Measurements from ENCODE around the gene MYO3A.

The MYO3A gene

DNA sequence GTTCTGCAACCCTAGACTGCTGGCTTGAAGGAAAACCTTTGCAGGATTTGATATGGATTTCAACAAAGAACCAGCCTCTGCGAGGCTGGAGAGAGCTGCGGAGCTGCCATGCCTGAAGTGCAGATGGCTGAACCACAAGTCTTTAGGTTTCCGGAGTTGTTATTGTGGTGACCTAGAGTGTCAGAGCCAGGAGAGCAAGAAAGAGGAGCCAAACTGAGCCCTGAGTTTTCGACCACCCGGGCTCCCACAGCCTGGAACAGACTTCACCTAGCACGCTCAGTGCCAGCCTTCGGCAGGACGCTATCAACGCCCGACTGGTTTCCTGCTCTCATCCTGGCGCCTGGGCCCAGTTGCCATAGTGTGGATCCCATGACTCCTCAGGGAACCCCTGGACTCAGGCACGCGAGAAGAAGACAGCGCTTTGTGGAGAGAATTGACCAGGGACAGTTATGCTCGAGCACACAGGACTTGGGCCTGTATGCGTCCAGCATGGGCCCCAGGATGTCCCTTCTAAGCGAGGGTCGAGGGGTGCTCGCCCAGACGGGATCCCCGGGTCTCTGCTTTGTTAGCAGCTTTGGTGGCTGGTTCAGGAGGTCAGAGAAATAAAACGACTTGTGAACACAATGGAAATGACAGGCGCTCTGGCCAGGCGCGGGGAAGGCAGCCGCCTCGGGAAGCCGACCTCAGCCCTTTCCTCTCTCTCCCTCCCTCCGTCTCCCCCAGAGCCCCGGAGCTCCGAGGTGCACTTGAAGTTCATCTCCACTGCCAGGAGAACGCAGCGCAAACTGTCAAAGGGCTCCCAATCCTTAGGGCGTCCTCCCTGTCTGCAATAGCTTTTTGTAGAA is 280.7 kb downstream of the MYO3A start:
- no peak for DNase-seq (ENCODE audit: low spot score)

DNA sequence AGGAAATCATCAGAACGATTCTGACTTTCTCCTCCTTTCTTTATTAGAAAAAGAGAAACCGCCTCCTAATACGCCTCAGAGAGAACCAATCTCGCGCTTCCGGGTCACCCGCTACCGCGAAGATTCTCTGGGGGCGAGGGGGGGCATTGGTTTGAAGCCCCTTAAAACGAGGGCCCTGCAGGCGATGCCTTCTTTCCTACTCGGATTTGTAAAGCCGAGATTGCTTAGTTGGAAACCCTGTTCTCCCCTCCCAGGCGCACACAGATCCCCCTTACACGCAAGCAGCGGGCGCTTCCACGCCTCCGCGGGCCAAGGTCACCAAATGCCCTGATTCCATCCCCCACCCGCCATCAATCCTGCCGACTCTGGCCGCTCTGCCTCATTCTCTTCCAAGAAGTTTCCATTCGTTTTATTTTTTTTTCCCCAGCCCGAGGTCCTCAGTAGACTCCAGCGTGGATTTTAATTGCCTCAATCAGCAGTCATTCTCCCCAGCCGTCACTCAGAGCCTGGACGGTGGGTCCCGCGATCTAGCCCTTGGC is 281.4 kb downstream of the MYO3A start:
- no peak for DNase-seq (ENCODE audit: low spot score)

DNA sequence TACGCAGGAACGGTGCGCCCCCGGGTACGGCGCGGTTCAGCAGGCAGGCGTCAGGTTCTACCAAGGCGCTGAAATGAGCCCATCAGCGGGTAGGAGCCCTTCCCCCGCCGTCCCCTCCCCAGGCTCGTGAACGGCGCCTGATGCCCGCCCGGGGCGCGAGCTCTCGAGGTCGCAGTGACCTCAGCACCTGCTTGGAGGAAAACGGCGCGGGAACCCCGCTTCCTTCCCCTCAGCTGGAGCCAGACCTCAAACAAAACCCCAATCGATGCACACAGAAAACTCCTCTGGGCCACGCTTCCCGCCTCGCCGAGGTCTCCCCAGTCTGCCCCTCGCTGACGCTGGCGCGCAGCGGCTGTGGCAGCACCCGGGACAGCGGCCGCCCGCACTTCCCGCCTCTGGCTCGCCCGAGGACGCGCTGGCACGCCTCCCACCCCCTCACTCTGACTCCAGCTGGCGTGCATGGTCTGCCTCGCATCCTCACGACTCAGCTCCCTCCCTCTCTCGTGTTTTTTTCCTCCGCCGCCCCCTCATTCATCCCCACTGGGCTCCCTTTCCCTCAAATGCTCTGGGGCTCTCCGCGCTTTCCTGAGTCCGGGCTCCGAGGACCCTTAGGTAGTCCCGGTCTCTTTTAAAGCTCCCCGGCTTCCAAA is 282.0 kb downstream of the MYO3A start:
- DNase-seq (ENCODE audit: low spot score), result no peak

DNA sequence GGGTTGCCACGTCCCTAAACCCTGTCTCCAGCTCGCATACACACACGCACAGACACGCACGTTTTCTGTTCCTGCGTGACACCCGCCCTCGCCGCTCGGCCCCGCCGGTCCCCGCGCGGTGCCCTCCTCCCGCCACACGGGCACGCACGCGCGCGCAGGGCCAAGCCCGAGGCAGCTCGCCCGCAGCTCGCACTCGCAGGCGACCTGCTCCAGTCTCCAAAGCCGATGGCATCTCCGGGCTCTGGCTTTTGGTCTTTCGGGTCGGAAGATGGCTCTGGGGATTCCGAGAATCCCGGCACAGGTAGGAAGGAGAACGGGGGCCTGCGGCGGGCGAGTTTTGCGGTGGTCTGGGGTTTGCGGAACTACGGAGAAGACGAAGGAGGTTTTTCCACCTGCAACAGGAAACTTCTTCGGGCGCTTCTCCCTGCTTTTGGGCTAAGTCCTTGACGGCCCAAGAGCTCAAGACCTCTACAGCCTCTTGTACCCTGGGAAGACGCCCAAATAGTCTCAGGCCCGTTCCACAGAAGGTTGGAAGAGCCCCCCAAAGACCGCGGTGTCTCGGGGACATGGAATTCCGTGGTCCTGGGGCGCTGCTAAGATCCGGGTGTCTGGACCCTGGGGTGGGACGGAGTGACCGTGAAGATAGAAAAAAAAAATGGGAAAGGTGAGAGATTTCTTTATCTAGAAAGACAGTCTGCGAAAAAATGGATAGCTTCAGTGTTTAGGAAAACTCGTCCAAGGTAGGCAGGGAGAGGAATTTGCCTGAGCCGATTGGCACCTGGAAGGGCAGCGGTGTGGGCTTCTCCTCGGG is 282.8 kb downstream of the MYO3A start, which contains the start of gene GAD2:
TSS of gene GAD2 (plus strand) at position 190 of the 811 bp plus-strand sequence. CDS start at position 226, 36 bp downstream.
- no peak for DNase-seq (ENCODE audit: low spot score)

DNA sequence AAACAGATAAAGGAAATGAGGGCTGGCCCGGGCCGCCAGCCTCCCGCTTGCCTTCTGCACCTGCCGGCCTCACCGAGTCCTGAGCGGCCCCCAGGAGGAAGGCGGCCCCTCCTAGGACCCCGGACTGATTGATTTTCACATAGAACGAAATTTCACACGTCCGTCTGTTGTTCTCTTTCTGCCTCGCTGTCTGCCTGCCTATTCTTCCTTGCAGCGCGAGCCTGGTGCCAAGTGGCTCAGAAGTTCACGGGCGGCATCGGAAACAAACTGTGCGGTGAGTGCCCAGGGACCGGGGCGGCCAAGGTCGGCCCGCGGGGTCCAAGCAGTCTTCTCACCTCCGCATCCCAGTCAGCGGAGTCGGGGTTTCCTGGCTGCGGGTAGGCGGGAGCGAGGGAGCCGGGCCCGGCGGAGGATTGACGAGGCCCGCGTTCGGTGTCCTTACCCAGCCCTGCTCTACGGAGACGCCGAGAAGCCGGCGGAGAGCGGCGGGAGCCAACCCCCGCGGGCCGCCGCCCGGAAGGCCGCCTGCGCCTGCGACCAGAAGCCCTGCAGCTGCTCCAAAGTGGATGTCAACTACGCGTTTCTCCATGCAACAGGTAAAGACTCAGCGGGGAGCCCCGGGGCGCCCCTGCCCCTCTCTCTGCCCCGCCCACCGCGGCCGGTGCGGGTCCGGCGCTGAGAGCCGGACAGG is 283.5 kb downstream of the MYO3A start:
- DNase-seq (ENCODE audit: low spot score), result no peak

DNA sequence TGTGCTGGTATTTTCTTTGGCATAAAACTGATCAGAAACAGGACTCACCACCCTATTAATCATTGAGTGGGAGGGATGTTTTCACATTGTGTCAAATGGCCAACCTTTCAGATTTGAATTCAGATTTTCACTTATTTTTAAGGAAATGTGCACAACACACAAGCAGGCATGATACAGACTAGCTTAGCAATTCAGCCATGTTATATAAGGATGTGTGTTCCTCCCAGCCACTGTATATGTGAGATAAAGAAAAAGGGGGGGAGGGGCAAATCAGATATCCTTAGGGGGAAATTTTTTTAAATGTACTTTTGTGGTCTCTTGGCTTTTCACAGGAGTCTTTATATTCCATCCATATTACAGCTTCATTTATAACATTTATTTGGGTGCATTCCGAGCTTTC is 285.6 kb downstream of the MYO3A start:
- DNase-seq (ENCODE audit: low spot score), result no peak

DNA sequence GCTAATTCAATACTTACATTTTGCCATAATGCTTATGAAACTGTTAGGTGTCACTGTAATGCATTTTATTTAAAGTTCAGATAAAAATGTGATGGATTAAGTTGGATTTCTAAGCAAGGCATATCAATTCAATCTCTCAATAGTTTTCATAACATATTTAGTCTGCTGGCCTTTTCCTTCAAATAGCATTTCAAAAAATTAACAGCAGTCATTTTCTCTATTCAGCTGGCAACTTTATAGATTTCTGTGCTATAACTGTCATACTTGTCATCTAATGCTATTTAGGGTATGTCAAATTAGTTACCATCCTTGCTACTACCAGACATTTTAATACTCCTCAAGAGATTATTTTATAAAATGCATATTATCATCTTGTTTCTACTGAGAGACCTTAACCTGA is 286.9 kb downstream of the MYO3A start:
- no peak for DNase-seq (ENCODE audit: low spot score)

DNA sequence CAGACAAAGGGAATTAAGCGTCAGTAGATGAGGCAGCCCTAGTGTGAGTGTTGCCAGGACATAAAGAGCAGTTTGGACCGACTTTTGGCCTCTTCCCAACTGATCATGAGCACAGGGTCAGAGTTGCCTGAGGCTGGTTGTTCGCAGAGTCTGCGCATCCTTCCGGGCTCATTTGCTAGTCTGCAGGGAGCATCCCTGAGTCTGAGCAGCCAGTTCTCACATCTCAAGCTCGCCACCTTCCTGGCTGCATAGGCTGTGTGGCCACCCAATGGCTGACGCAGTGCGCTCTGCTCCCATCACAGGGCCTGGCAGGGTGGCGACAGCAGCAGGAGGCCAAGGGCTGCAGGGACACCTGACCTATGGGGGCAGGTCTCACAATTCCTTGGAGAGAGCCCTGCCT is 287.5 kb downstream of the MYO3A start:
- no peak for DNase-seq (ENCODE audit: low spot score)

DNA sequence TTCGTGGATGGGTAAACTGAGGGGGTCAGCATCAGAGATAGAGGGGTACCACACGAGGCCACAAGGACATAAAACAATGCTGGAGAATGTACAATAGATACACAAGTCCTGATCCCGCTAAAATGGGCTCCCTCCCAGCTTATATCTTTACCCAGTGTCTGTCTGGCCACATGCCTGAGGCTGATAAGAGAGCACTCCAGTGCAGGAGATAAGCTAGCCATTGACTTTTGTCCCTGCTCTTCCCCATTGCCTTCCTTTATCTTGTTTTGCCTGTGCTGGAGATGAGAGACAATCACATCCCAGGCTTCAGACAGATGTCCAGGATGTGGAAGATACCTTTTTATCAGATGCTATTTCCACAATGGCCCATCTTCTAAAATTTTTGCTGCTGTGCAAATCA is 288.5 kb downstream of the MYO3A start:
- no peak for DNase-seq (ENCODE audit: low spot score)

DNA sequence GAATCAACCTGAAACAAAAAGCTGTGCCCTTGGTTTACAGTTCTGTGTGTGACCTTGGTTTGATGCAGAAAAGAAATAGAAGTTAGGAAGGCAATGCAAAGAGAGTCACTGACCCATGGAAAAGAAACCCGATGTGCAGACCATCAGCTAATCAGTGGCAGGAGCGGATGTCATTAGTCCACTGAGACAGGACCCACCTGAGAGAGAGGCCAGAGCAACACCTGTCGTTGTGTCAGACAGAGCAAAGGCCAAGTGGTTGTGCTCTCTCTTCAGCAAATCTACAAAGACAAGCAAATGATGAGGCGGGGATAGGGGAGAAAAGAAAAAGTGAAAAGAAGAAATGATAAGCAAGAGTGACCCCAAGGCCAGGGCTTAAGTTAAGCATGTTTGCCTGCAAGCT is 291.3 kb downstream of the MYO3A start:
- no peak for DNase-seq (ENCODE audit: low spot score)

DNA sequence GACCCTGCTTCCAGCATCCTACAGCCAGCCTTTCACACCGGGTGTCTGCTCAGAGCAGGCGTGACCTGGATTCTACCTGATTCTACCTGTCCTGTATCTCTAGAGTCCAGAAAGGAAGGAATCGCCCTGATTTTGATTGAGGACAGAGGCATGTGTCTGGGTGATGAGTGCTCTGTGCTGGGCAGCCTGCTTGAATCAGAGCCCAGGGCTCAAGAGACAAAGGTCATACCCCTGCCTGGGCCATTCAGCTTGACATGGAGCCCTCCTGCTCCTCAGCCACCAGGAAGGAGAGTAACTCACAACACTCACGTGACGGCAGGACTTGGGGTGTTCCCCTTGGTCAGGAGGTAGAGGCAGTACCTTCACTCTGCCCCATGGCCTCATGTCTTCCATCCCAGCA is 293.8 kb downstream of the MYO3A start:
- no peak for DNase-seq (ENCODE audit: low spot score)

DNA sequence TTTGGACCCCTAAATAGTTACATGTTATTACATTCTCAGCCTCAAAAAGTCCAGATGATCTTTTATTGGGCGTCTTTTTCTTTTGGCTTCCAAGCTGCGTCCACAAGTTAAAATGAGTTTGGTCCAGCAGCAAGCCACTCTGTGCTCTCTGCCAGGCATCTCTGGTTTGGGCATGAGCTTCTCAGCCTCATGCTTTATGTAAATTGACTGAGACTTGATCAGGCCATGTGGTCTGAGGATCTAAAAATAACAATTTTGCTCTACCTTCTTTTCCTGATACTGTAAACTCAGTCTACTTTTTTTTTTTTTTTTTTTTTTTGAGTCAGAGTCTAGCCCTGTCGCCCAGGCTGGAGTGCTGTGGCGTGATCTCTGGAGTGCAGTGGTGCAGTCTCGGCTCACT is 298.1 kb downstream of the MYO3A start:
- DNase-seq (ENCODE audit: low spot score), result no peak

DNA sequence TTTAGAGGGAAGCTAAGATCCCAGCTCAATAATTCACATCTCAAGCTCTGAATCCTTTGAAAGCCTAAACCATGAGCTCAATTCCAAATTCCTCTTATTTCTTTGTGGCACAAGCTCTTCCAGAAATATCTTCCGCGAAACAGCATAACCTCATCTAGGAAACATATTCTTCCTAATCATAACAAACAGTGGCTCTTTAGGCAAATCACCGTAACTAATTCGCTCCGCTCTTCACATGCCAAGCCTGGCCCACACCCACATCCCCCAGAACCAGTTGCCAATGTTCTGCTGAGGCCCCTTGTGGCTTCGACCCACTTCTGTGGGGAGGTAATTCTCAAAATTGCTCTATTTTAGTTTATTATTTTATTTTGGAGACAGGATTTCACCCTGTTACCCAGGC is 301.7 kb downstream of the MYO3A start:
- no peak for DNase-seq (ENCODE audit: low spot score)

DNA sequence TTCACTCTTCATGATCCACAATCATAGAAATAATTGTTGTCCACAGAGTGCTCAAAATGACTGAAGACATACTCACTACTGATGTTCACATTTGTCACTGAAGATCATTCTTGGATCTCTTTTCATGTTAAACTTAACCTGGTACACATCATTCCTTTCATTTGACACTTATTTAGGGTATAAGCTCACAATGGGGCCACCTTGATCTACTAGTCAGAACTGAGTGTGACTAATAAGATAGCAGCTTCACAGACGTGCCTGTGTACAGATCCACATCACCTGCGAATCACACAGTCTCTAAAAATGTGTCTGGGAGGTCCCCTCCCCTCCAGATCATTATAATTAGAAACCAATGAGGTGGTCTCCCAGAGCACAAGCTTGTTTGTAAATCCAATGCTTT is 304.3 kb downstream of the MYO3A start:
- DNase-seq (ENCODE audit: low spot score), result no peak

DNA sequence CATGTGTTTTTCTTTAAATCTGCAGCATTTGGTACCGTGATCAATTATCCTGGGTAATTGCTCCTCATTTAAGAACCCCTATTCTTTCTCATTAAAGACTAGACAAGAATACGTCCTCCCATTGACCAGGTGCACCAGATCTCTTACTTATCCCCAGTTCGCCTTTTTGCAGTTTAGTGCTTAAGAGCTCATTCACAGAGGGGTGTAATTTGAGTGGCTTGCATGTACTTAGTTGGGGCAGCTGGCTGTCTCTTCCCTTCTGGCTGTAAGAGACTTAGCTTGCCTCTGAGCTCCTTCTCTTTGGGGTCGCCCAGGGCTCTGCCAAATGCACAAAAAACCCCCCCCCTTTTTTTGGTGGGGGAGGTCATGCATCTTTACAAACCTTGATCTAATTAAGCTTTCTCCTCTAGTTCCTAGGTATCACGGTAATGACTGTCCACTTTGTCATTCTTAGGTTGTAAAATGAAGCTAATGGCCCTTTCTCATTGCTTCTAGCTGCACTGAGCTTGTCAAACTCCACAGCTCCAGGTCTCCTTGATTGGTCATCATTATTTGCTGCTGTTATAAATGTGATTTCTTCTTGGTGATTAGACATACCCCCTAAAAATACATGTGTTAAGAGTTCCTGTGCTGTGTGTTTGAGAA is 308.8 kb downstream of the MYO3A start:
- no peak for DNase-seq (ENCODE audit: low spot score)

DNA sequence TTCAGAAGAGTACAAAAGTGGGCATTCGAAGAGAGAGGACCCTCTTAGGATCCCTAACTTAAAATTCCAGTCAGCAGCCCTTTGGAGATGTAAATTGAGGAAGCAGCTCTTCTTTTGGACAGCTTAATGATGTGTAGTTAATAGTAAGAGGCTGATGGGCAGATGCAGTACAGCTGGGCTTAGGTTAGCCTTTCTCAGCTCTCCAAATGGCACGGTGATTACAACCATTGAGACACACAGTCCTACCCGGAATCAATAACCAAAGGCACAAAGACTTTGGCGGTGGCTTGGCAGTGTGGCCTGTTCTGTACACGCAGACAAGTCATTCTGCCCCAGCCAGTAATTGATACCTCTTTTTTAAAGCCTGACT is 309.3 kb downstream of the MYO3A start:
- no peak for DNase-seq (ENCODE audit: low spot score)

DNA sequence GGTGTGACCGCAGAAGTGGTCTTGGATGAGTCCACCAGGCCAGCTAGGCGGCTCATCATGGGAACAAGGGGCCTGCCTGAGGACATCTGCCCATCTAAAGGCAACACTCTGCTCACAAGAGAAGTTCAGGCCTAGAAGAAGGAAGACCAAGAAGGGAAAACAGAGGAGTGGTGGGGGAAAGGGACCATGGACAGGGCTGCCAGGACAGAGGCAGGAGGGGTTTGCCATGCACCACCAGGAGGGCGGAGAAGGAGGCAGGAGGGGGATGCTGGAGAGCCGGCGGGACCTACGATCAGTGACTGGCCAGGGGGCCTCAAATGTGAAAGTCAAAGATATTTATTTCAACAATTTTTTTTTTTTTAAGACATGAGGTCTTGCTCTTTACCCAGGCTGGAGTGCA is 315.7 kb downstream of the MYO3A start:
- no peak for DNase-seq (ENCODE audit: low spot score)

DNA sequence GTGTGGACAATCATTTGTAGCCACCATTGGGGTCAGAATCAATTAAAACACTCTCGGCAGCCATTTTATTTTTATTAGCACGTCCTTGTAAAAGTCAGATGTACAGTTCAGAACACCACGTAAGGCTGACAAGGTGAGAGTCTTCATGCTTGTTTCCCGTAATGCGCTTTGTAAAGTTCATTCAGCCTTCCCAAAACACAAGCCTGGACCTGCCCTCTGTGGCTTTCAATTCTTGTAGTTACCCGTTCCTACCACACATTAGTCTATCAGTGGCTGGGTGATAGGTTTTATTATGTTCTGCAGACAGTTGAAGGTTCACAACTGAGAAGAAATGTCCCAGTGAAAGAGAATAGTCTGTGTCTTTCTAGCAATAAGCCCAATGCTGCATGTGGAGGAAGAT is 317.9 kb downstream of the MYO3A start:
- DNase-seq (ENCODE audit: low spot score), result no peak

DNA sequence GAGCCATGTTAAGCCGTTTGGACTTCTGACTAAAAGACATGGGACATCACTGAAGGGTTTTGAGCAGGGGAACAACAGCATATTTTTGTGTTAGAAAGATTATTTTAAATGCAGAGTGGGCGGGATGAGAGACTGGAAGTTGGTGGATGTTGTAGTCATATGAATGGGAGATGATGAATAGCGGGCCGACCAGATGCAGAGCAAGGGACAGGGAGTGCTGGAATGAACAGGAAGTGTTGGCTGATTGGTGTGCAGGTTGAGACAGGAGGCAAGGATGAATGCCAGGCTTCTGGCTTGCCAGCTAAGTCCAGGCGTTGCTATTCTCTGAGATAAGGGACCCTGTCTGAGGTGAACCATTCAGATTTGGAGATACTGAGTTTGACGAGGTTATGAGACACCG is 320.6 kb downstream of the MYO3A start:
- DNase-seq (ENCODE audit: low spot score), result no peak

DNA sequence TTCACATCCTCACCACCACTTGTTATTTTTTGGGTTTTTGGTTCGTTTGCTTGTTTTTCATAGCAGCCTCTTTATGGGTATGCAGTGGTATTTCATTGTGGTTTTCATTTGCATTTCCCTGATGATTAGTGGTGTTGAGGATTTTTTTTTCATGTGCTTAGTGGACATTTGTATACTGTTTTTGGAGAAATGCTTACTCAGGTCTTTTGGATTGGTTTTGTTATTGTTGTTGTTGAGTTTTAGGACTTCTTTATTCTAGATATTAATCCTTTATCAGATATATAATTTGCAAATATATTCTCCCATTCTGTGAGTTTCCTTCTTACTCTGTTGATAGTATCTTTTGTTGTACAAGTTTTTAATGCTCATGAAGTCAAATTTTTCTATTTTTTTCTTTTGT is 325.3 kb downstream of the MYO3A start:
- DNase-seq (ENCODE audit: low spot score), result no peak
